ENCODE data around the gene ATP6V1F. TPM values are rescaled to one million over a fixed set of nuclear protein-coding genes. Genes with fewer than 3 reads are reported as not detected.

The ATP6V1F gene
- total RNA-seq, 1 donor from 2014 or later, result 162 TPM

DNA sequence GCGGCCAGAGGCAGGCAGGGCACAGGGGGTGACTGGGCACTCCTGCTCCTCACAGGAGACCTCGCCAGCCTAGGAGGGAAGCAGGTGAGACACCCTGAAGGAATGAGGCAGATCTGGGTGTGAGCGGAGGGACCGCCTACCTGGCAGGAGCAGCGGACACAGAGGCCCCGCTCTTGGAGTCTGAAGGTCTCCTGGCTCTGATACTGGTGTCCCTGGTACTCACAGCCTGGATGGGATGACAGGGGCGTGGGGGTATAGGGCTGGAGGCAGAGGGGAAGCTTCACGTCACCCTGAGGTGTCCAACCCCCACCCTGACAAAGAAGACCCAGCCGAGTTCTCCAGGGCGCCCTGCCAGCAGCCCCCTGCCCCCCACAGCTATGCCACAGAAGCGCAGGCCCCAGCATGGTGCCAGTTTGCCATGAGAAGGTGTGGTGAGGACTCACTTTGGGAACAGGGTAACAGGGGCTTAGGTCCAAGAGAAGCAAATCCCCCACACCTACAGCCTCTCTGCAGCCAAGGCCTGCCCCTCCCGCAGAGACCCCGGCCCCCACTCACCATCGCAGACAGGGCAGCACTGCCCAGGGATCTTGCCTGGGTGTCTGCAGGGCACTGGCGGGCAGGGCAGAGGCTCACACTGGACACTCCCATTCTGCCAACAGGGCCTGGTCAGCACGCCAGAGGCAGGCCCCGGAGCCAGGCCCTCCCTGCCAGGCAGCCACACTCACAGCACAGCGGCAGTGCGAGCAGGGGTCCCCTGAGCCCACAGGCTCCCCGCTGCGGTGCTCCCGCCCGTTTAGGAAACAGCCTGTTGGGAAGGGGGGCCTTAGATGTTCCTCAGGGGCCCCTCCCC is 30.8 kb downstream of the ATP6V1F start:
- no peaks in the 10 kb centered on the region for H3K36me3 Mint-ChIP-seq (ENCODE audit: unreplicated experiment)
- H3K9me3 Mint-ChIP-seq (ENCODE audit: unreplicated experiment), result no peaks in the 10 kb centered on the region
- no peak overlapping the region for H3K4me3 Mint-ChIP-seq (ENCODE audit: unreplicated experiment)

DNA sequence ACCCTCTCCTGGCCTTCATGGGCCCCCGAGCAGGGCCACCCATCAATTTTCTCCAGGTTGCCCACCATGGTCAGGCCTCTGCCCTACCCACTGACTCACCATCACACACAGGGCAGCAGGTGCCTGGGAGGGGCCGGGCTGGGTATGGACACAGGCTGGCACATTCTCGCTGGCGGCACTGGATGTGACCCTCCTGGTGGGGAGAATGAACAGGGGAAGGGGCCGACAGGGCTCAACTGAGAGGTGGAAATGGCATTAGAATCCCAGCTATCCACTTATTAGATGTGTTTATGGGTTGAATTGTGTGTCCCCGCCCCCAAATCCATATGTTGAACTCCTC is 31.4 kb downstream of the ATP6V1F start:
- no peak for DNase-seq (ENCODE audit: extremely low spot score, unreplicated experiment)
- Mint-ChIP-seq H3K4me1 (ENCODE audit: unreplicated experiment) (peaks cover 3% of the 10 kb centered on the region), H3K4me3 (ENCODE audit: unreplicated experiment) (no peak overlapping the region), H3K27ac (ENCODE audit: unreplicated experiment) (no peak overlapping the region), H3K36me3 (ENCODE audit: unreplicated experiment) (no peaks in the 10 kb centered on the region), H3K9me3 (ENCODE audit: unreplicated experiment) (no peaks in the 10 kb centered on the region), H3K27me3 (ENCODE audit: unreplicated experiment) (peaks cover 13% of the 10 kb centered on the region)
- TF ChIP-seq, protein P1, sequence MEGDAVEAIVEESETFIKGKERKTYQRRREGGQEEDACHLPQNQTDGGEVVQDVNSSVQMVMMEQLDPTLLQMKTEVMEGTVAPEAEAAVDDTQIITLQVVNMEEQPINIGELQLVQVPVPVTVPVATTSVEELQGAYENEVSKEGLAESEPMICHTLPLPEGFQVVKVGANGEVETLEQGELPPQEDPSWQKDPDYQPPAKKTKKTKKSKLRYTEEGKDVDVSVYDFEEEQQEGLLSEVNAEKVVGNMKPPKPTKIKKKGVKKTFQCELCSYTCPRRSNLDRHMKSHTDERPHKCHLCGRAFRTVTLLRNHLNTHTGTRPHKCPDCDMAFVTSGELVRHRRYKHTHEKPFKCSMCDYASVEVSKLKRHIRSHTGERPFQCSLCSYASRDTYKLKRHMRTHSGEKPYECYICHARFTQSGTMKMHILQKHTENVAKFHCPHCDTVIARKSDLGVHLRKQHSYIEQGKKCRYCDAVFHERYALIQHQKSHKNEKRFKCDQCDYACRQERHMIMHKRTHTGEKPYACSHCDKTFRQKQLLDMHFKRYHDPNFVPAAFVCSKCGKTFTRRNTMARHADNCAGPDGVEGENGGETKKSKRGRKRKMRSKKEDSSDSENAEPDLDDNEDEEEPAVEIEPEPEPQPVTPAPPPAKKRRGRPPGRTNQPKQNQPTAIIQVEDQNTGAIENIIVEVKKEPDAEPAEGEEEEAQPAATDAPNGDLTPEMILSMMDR (IDR thresholded peaks at IDR 0.05), result no peak

More for the DNA sequence above, 30.8 kb downstream of the ATP6V1F start:
- H3K4me1 Mint-ChIP-seq (ENCODE audit: unreplicated experiment), result peaks cover 3% of the 10 kb centered on the region
- no peak for DNase-seq (ENCODE audit: extremely low spot score, unreplicated experiment)
- TF ChIP-seq, protein P1 (IDR thresholded peaks at IDR 0.05), result no peak
- H3K27ac Mint-ChIP-seq (ENCODE audit: unreplicated experiment), result no peak overlapping the region
- peaks cover 11% of the 10 kb centered on the region for H3K27me3 Mint-ChIP-seq (ENCODE audit: unreplicated experiment)

DNA sequence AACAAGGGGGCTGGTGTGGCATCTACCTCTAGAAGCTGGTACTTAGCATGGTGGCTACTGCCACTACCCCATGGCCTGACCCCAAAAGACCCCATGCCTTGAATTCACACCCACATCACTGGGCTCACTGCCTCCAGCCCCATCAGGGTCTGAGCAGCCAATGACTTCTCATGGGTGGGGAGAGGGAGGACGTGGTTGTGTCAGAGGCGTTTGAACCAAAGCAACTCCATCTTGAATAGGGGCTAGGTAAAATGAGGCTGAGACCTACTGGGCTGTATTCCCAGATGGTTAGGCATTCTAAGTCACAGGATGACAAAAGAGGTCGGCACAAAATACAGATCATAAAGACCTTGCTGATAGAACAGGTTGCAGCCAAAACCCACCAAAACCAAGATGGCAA is 32.7 kb downstream of the ATP6V1F start:
- H3K27me3 Mint-ChIP-seq (ENCODE audit: unreplicated experiment), result peaks cover 21% of the 10 kb centered on the region
- no peaks in the 10 kb centered on the region for H3K36me3 Mint-ChIP-seq (ENCODE audit: unreplicated experiment)
- DNase-seq (ENCODE audit: extremely low spot score, unreplicated experiment), result no peak
- TF ChIP-seq, protein P1 (IDR thresholded peaks at IDR 0.05), result no peak
- no peaks in the 10 kb centered on the region for H3K9me3 Mint-ChIP-seq (ENCODE audit: unreplicated experiment)
- no peak overlapping the region for H3K27ac Mint-ChIP-seq (ENCODE audit: unreplicated experiment)
- H3K4me1 Mint-ChIP-seq (ENCODE audit: unreplicated experiment), result no peaks in the 10 kb centered on the region
- H3K4me3 Mint-ChIP-seq (ENCODE audit: unreplicated experiment), result no peak overlapping the region

DNA sequence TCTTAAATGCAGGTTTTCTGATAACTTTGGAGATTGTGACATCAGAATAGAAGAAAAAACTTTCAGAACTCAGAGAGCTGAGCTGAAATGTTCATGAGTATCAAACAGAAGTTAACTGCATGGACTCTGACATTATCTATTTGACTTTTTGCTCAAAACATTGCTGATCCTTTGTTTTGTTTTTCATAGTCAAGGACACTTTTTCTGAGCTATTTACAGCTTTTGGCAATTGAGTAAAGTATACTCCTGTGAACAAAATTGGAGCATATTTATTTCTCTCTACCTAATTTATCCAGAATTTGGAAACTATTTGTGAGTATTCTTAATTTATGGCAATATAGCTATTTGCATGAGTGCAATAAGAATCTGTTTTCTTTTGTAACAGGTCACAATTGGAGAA is 36.7 kb downstream of the ATP6V1F start:
- no peak for DNase-seq (ENCODE audit: extremely low spot score, unreplicated experiment)
- TF ChIP-seq, protein P1 (IDR thresholded peaks at IDR 0.05), result no peak
- Mint-ChIP-seq H3K27me3 (ENCODE audit: unreplicated experiment) (peaks cover 41% of the 10 kb centered on the region), H3K27ac (ENCODE audit: unreplicated experiment) (no peak overlapping the region), H3K4me3 (ENCODE audit: unreplicated experiment) (no peak overlapping the region), H3K4me1 (ENCODE audit: unreplicated experiment) (peaks cover 4% of the 10 kb centered on the region), H3K9me3 (ENCODE audit: unreplicated experiment) (no peaks in the 10 kb centered on the region), H3K36me3 (ENCODE audit: unreplicated experiment) (no peaks in the 10 kb centered on the region)

DNA sequence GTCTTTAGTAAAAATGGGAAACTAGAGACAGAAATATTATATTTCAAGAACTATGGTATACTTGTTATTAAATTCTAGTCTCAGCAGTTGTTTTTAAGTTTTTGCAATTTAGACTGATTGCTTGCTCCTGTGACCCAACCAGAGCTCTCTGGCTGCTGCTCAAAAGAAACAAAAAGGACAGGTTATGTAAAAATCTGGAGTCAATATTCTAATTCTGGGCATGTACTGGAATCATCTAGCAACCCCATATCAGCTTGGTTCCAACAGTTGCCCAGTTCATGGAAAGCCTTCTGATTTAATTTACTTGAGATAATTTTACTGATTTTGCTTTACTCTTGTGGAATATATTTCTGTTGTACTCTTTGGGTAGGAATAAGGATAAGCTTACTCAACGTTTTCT is 37.6 kb downstream of the ATP6V1F start:
- no peaks in the 10 kb centered on the region for H3K9me3 Mint-ChIP-seq (ENCODE audit: unreplicated experiment)
- H3K4me1 Mint-ChIP-seq (ENCODE audit: unreplicated experiment), result peaks cover 4% of the 10 kb centered on the region
- no peaks in the 10 kb centered on the region for H3K36me3 Mint-ChIP-seq (ENCODE audit: unreplicated experiment)
- H3K27me3 Mint-ChIP-seq (ENCODE audit: unreplicated experiment), result peaks cover 41% of the 10 kb centered on the region
- no peak for DNase-seq (ENCODE audit: extremely low spot score, unreplicated experiment)
- H3K4me3 Mint-ChIP-seq (ENCODE audit: unreplicated experiment), result no peak overlapping the region
- TF ChIP-seq, protein P1 (IDR thresholded peaks at IDR 0.05), result no peak
- no peak overlapping the region for H3K27ac Mint-ChIP-seq (ENCODE audit: unreplicated experiment)
